LoVo (cell line): ENCODE results near the gene RUVBL2.

ENCODE experiments used
- DNase-seq: peaks from one replicate; pipeline ENCODE4 v3.0.0-alpha.2; 2016; ENCODE audit warnings: low spot score

Gene RUVBL2

DNA sequence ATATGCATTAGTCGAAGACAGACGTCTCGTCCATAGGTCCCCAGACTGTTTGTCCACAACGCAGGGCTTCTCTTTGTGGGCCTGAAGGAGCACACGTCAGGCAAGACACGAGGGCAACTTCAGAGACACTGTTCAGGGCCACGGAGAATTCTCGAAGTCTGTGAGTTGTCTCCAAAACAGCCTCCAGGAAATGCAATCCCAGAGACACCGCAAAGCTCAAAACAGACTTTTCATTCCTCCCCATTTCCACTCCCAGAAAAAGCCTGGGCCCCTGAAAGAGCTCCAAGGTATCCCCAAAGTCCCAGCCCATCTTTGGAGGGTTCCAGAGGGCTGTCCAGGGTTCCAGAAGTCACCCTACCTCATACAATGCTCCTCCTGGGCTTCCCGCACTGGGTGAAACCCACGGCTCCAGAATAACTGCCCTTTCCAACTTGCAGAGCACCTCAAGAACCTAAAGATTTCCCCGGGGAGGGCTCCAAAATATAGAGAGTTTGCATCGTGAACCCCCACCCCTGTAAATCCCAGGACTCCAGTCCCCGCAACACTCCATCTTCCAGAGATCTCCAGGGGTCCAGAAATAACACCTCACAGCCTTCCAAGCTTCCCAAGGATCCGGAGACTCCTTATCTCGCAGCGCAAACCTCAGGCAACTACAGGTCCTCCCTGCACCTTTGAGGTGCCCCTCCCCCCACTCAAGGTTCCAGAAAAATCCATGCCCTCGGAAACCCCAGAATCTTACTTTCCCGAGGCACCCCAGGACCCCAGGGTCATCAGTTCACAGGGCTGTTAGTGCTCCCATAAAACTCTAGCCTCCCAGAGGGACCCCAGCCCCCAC, 29.3 kb upstream of the RUVBL2 start:
- DNase-seq = no peak

DNA sequence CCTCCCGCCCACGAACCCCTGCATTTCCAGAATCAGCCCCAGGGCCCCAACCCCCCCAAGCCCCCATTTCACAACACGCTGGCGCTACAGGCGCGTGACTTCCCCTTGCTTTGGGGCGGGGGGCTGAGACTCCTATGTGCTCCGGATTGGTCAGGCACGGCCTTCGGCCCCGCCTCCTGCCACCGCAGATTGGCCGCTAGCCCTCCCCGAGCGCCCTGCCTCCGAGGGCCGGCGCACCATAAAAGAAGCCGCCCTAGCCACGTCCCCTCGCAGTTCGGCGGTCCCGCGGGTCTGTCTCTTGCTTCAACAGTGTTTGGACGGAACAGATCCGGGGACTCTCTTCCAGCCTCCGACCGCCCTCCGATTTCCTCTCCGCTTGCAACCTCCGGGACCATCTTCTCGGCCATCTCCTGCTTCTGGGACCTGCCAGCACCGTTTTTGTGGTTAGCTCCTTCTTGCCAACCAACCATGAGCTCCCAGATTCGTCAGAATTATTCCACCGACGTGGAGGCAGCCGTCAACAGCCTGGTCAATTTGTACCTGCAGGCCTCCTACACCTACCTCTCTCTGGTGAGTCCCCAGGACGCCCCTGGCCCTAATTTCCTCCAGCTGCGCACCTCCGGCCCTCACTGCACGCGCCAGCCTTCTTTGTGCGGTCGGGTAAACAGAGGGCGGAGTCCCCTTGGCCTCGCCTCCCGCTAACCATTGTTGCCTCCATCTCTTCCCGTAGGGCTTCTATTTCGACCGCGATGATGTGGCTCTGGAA, 28.5 kb upstream of the RUVBL2 start, which contains the start of gene FTL:
Gene FTL, plus strand, starts transcription at position 270 of the 766 bp plus-strand sequence. Its CDS starts 199 bp downstream, at position 469.
- DNase-seq = peak; percentile 94

DNA sequence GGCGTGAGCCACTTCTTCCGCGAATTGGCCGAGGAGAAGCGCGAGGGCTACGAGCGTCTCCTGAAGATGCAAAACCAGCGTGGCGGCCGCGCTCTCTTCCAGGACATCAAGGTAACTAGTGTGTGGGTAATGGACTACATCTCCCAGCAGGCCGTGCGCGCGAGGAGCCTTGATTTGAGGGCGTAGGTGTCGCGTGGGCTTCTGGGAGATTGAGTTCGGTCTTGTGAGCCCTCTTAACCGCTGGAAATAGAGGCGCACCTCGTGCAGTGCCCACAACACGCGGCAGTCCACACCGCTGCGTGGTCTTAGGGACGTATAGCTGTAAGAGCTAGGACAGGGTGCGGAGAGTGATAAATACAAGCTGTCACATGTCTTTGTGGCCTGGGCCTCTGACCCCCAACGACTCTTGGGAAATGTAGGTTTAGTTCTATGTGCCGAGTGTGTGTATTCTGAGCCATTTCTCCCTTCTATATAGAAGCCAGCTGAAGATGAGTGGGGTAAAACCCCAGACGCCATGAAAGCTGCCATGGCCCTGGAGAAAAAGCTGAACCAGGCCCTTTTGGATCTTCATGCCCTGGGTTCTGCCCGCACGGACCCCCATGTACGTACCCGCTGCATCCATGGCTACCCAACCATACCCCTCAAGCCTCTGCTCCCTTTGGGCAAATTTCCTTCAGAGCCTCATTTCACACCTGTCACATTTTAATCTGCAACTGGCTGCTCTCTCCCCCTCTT, 27.7 kb upstream of the RUVBL2 start:
- peak; percentile 75 for DNase-seq

DNA sequence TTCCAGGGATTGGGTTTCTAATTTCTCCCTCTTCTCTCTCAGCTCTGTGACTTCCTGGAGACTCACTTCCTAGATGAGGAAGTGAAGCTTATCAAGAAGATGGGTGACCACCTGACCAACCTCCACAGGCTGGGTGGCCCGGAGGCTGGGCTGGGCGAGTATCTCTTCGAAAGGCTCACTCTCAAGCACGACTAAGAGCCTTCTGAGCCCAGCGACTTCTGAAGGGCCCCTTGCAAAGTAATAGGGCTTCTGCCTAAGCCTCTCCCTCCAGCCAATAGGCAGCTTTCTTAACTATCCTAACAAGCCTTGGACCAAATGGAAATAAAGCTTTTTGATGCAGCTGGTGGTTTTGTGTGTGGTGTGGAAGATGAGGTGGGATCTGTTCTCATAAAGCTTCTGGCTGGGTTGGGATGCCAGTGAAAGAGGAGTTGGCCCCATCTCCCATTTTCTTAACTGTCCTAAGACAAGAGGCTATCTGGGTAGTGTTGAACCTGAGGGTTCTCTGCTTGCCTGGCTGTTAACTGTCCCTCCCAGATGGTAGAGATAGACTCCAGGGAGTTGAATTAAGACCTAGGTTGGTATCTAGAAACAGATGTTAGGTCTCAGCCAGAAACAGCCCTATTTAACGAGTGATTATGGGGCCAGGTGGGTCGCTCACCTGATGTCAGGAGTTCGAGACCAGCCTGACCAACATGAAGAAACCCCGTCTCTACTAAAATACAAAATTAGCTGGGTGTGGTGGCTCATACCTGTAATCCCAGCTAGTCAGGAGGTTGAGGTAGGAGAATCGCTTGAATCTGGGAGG, 26.9 kb upstream of the RUVBL2 start:
- no peak for DNase-seq

DNA sequence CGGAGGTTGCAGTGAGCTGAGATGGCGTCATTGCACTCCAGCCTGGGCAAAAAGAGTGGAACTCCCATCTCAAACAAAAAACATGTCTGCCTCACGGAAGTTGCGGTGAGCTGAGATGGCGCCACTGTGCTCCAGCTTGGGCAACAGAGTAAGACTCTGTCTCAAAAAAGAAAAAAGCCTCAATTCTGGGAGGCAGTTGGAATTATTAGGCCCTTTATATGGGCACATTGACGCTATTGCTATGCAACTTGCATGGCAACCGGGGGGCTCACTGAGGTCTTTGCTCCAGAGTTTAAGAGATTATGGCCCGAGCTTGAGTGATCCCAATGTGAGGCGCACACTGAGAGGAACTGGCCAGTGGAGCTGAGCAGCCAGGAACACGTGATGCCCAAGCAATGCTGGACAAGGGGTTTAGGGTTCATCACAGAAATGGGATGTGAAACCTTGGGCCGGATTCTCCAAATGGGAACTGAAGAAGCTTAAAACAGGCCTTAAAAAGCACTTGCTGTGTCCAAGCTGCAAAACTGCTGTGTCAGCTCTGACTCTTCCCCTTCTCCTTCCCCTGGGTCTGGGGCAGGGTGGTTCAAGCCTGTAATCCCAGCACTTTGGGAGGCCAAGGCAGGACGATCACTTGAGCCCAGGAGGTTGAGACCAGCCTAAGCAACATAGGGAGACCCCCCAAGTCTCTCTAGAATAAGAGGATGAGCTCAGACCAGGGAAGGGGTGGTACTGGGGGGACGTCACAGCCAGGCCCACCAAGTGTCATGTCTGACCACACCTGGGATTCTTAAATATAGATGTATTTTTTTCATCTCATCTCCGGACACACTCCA, 26.1 kb upstream of the RUVBL2 start:
- DNase-seq = peak; percentile 48

DNA sequence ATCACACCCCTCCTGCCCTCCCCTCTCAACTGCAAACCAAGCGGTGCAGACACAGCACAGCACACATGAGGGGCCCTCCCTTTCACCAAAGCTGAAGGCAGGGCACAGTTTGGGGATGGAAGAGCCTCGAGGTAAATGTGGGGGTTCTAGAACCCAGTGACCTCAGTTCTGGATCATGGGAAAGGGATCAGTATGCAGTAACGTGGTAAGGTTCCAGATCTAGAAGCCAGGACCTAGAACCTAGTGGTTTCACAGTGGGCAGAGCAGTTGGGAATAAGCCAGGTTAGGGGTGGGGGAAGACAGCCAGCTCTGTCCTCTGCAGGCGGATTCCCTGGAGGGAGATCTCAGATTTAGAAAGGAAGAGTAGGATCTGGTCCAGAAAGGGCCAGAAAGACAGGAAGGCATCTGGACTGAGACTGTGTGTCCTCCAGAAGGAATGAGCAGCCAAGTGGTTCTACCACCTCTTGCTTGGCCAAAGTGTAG, 25.5 kb upstream of the RUVBL2 start:
- no peak for DNase-seq

DNA sequence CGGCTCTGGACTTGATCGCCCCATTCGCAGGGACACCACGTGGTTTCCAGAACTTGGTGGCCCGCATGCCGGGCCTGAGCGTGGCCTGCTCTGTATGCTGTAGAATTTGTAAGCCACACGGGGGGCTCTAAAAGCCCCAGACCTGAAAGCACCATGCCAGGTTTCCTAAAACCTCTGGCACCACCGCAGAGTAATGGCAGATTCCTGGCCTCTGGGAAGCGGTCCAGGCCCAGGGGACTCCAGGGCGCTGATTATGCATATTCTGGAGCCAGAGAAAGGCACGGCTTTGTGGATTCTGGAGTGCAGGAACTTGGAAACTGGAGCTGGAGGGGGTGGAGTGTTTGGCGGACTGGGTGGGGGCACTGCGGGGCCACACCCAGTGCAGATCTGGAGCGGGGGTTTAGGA, 24.9 kb upstream of the RUVBL2 start:
- DNase-seq = no peak

DNA sequence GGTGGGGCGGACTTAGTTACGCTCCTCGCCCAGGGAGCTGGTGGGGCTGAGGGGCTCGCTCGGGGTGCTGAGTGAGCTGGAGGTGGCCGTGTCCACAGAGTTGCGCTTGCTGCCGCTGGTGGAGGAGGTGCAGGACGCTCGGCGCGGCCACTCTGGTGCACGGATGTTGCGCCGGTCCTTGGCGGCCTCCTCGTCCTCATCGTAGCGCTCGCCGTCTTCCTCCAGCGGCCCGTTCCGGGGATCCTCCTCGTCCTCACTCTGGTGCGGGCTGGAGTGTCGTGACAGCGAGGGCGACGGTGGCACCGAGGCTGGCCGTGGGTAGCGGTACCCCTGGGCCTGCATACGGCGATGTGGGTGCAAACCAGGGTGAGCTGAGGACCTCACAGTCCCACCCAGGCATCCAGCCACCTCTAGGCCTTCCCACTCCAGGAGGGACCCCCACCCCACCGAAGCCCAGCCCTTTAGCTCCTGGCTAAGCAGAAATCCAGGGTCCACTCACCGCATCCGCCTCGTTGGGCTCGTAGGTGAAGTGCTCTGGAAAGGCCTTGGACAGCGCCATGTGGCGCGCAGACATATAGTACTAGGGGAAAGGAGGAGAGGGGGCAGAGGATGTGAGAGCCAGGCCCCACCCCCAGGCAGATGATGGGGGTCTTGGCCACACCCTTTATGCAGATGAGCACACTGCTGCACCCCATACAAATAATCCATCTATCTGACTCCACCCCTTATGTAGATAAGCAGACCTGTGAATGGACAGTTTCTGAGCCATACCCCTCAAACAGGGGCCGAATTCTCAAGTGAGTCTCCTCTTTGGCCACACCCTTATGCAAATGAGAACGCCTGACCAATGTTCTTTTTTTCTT, 24.2 kb upstream of the RUVBL2 start:
- no peak for DNase-seq

DNA sequence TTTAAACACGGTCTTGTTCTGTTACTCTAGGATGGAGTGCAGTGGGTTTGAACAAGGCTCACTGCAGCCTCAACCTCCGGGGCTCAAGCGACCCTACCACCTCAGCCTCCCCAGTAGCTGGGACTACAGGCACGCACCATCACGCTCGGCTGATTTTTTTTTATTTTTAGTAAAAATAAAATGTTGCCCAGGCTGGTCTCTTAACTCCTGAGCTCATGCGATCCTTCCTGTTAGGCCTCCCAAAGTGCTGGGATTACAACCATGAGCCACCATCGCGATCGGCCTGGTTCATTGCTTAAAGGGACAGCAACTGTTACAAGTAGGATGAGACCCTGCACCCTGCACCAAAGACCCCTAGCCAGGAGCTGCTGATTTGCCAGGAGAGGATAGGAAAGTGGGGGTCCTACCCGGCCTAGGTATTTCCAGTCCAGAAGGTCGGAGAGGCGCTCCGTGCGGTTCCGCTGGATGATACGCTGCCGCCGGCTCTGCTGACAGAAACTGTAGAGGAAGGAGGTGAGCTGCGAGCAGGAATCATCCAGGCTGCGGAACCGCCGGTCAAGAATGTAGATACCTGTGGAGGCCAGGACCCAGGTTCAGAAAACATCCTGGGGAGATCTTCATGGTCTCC, 23.4 kb upstream of the RUVBL2 start:
- no peak for DNase-seq

DNA sequence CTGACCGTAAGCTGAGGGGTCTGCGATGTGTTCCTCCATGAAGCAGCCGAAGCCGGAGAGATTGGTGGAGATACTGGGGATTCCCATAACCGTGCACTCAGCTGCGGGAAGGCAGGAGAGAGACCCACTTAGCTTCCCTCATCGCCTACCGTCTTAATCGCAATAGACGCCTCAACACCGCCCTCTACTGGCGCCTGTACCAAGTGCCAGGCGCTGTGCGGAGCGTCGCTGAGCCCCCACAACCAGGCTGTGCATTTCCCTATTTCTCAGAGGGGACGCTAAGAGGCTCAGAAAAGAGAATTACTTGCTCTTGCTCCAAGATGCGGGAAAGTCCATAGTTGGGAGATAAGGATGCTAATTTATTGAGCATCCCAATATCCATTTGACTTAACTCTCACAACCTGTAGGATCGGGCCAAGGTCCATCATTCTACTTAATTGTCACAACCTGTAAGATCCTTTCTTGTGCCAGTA, 22.7 kb upstream of the RUVBL2 start:
- DNase-seq = no peak

DNA sequence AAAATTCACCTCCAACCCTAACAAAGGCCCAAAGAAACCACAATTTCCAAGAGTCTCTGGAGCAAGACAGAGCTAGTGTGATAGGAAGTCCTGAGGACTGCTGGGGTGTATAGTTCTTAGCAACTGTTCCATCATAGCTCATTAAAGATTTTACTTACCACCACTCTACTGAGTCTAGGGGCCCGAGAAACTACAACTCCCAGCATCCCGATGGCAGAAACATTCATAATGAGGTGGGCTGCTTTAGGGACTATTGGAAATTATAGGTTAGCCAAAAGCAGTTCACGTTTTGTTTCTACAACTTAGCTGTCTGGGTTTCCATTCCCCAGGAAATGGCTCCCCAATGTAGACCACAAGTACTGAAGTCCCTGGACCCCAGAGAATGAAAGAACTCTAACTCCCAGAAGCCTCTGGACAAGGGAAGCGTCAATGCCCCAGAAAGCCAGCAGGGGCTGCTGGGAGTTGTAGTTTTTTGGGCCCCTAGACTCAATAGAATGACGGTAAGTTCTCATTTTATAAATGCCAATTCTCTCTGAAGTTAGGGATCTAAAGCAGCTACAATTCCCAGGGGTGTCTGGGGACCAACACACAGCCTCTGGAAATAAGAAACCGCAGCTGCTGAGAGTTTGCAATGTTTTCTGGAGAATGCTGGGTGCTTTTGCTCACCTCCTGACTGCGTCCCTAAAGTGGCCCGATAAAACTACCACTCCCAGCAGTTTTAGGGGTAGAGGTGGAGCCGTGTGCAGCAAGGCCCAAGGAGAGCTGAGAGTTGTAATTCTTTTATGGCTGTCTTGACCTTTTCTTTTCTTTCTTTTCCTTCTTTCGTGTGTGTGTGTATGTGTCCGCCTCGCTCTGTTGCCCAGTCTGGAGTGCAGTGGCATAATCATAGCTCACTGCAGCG, 17.5 kb upstream of the RUVBL2 start:
- no peak for DNase-seq

DNA sequence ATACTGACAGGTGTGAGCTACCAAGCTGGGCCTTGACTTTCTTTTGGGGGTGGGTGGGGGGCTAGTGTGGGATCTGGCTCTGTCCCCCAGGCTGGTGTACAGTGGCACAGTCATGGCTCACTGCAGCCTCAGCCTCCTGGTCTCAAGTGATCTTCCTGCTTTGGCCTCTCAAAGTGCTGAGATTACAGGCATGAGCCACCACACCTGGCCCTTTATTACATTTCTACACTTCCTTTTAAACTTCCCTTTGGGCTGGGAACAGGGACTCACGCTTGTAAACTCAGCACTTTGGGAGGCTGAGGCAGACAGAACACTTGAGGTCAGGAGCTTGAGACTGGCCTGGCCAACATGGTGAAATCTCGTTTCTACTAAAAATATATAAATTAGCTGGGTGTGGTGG, 16.6 kb upstream of the RUVBL2 start:
- DNase-seq = no peak

DNA sequence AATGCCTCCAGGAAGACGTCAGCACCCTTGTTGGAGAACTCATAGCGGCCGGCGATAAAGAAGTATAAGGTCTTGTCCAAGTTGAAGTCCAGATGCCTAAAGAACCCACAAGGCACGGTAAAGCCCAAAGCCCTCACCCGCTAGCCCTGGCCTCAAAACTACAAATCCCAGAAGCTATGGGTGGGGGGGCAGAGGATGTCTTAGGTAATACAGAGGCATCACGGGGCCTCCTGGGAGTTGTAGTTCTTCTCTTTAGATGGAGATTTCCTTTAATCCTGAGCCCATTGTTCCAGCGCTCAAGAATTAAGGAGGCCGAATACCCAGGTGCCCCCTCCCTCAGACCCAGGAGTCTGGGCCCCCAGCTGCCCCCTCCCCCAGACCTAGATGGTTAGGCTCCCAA, 11.4 kb upstream of the RUVBL2 start:
- DNase-seq = no peak

DNA sequence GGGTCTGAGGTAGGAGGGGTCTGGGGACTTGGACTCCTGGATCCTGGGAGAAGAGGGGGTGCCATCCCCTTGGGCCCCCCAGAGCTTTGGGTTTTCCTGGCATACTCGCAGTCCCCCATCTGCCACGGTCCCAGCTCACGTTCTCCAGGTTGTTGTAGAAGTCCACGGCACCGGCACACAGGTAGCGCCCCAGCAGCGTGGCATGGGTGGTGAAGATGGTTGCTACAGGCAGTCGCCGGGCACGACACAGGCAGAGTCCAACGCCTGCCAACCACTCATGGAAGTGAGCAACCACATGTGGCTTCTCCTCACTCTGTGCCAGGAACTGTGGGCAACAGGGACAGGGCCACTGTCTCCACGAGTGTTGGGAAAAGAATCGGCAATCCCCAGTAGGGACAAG, 8.0 kb upstream of the RUVBL2 start:
- no peak for DNase-seq

DNA sequence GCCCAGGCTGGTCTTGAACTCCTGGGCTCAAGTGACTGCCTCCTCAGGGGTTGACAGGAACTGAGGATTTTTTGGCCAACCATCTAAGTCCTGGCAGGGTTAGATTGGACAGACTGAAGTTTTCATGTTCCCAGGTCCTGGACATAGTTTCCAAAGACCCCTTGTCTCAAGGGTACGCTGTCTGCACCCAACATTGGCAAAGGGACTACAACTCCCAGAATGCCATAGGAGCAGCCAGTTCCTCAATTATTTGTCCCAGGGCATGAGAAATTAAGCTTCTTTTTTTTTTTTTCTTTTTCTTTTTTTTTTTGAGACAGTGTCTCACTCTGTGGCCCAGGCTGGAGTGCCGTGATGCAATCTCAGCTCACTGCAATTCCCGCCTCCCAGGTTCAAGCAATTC, 7.5 kb upstream of the RUVBL2 start:
- DNase-seq = no peak

DNA sequence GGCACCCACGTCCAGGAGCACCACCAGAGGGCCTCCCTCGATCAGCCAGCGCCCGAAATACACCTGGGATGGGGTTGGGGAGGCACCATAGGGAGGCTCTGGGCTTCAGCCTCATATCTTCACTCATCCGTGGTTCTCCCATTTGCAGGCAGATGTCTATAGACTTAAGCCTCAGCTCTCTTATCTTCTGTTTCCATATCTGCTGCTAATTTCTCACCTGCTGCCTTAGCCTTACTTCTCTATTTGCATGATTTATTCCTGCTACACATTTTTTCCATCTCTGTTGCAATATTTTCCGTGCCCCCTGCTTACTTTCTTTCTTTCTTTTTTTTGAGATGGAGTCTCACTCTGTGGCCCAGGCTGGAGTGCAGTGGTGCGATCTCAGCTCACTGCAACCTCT, 6.4 kb upstream of the RUVBL2 start:
- DNase-seq = no peak

DNA sequence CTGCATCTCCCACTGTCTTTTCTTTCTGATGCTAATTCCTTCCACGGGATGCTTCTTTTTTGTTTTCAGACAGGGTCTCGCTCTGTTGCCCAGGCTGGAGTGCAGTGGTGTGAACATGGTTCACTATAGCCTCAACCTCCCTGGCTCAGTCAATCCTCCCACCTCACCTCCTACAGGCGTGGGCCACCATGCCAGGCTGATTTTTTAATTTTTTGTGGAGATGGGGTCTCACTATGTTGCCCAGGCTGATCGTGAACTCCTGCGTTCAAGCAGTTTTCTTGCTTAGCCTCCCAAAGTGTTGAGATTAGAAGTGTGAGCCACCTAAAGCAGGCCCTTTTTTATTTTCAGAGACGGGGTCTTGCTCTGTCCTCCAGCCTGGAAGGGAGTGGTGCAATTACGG, 5.4 kb upstream of the RUVBL2 start:
- no peak for DNase-seq

DNA sequence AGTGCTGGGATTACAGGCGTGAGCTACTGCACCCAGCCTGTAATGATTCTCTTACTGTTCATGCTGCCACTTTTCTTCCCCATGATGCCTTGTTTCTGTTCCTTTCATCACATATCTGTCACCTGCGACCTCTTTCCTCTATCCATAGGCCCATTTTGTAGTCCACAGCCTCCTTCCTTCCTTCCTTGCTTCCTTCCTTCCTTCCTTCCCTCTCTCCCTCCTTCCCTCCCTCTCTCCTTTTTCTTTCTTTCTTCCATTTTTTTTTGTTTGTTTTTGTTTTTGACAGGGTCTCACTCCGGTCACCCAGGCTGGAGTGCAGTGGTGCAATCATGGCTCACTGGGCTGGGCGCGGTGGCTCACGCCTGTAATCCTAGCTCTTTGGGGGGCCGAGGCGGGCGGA, 4.8 kb upstream of the RUVBL2 start:
- no peak for DNase-seq
